Measurements from ENCODE around the gene NBPF12.
"Not testable (repeated sequence)": the region's sequence is repeated elsewhere in the genome, so short reads cannot be mapped to it uniquely, and the experiment has no call there.

- TF ChIP-seq, protein P1, sequence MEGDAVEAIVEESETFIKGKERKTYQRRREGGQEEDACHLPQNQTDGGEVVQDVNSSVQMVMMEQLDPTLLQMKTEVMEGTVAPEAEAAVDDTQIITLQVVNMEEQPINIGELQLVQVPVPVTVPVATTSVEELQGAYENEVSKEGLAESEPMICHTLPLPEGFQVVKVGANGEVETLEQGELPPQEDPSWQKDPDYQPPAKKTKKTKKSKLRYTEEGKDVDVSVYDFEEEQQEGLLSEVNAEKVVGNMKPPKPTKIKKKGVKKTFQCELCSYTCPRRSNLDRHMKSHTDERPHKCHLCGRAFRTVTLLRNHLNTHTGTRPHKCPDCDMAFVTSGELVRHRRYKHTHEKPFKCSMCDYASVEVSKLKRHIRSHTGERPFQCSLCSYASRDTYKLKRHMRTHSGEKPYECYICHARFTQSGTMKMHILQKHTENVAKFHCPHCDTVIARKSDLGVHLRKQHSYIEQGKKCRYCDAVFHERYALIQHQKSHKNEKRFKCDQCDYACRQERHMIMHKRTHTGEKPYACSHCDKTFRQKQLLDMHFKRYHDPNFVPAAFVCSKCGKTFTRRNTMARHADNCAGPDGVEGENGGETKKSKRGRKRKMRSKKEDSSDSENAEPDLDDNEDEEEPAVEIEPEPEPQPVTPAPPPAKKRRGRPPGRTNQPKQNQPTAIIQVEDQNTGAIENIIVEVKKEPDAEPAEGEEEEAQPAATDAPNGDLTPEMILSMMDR (IDR thresholded peaks at IDR 0.05; ENCODE audit: low read length) = not testable (repeated sequence)
- TF ChIP-seq EZH2 (optimal IDR thresholded peaks at IDR 0.05; ENCODE audit: low read depth, low read length) = not testable (repeated sequence)
These were observed 1.0 kb downstream of the NBPF12 start for GRCh38 chr1:146938927-146939786.
